AG04450 (cell line): ENCODE results near the gene BTG1. TPM values are rescaled to one million over a fixed set of nuclear protein-coding genes. Genes with fewer than 3 reads are reported as not detected.

Source experiments
- CTCF ChIA-PET: fragments of 300-600, 350-600 bp; formaldehyde crosslinking; extraction: SDS; loops from one replicate; lab custom pipeline; 2022; ENCODE audit warnings: antibody characterized with exemption, inconsistent platforms; lab: Charles Lee
- POLR2A ChIA-PET: fragments of 350-600 bp; formaldehyde crosslinking; extraction: SDS; loops from one replicate; lab custom pipeline; 2021; ENCODE audit warnings: antibody characterized with exemption, inconsistent platforms; lab: Yijun Ruan, JAX
- DNase-seq: peaks from one replicate; pipeline ENCODE4 v3.0.0-alpha.2; 2011; ENCODE audit warnings: low read depth, low spot score
- H3K27ac ChIP-seq: one replicate; pipeline ENCODE4 v1.5.1; 2012; ENCODE audit warnings: low read depth, low read length, control low read depth
- H3K27me3 ChIP-seq: one replicate; pipeline ENCODE4 v1.6.0; 2012; ENCODE audit warnings: low read length; ENCODE audit not compliant: control insufficient read depth, insufficient read depth
- H3K4me3 ChIP-seq: 2 replicates; pipeline ENCODE4 v1.5.1; 2011; ENCODE audit warnings: mild to moderate bottlenecking, low read depth, low read length, control low read depth
- H3K9me3 ChIP-seq: 2 replicates; pipeline ENCODE4 v1.5.1; 2012; ENCODE audit warnings: low read length; ENCODE audit not compliant: control insufficient read depth, insufficient read depth
- polyA plus RNA-seq: library from polyadenylated mRNA; depleted of rRNA; stranded (reverse); fragments of >200 nt; gene quantifications from 2 replicates; pipeline ENCODE4 v1.2.3, GENCODE V29; 2011
- TF ChIP-seq, protein P1 (sequence below): IDR thresholded peaks from 2 replicates; pipeline ENCODE4 v1.5.1; 2011; ENCODE audit warnings: low read depth, low read length, control low read depth, inconsistent platforms

Gene BTG1
- polyA plus RNA-seq, 1 experiment = 89.7 TPM

DNA sequence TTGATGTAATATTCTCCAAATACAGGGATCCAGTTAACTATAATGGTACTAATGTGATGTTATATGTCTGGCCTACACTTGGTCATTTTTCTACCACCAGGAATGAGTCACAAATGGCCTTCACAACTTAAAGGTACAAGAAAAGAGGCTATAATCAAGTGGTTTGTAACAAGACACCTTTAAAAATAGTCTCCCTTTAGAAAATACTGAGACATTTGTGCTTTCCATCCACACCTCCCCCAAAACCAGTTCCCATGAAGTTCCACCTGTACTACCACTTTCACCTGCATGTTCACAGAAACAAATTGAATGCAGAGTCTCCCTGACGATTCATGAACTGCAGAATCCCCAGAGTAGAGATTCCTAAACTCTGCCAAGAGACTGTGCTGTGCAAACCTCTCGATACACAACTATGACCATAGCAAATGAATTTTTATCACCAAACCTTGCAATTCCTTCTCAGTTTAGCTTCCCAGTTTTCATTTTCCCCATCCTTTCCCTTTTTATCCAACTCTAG, 6.0 kb downstream of the BTG1 start:
- H3K27me3 ChIP-seq = no peaks in the 10 kb centered on the region
- no peaks in the 10 kb centered on the region; the same call in 1 of the 2 replicates for H3K9me3 ChIP-seq
- no peak overlapping the region for H3K27ac ChIP-seq
- ChIA-PET CTCF (no interaction called here), POLR2A (no interaction called here)
- DNase-seq = no peak
- H3K4me3 ChIP-seq = peak overlapping the region; percentile 98
- TF ChIP-seq, protein P1, sequence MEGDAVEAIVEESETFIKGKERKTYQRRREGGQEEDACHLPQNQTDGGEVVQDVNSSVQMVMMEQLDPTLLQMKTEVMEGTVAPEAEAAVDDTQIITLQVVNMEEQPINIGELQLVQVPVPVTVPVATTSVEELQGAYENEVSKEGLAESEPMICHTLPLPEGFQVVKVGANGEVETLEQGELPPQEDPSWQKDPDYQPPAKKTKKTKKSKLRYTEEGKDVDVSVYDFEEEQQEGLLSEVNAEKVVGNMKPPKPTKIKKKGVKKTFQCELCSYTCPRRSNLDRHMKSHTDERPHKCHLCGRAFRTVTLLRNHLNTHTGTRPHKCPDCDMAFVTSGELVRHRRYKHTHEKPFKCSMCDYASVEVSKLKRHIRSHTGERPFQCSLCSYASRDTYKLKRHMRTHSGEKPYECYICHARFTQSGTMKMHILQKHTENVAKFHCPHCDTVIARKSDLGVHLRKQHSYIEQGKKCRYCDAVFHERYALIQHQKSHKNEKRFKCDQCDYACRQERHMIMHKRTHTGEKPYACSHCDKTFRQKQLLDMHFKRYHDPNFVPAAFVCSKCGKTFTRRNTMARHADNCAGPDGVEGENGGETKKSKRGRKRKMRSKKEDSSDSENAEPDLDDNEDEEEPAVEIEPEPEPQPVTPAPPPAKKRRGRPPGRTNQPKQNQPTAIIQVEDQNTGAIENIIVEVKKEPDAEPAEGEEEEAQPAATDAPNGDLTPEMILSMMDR = no peak

DNA sequence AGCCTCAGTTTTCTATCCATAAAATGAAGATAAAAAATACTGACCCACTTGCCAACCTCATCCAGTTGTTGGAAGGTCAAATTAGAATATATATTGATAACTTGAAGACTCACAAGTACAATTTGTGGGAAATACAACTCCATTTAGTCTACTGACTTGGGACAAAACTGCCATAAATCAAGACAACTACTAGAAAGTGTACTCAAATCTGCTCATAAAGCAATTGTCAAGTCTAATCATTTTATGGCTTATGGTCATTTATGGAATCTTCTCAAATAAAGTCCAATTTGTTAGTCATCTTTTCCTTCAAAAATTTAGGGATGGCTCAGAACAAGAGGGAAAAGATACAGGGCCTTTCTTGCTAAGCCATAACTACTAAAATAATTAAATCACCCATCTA, 7.0 kb downstream of the BTG1 start:
- POLR2A ChIA-PET = interaction anchor here (2.6 kb wide), 1 partner anchor 7 kb away, joined by 55 read pairs; the partner anchor contains the start of gene BTG1
- H3K27me3 ChIP-seq = no peaks in the 10 kb centered on the region
- CTCF ChIA-PET = interaction anchor here (0.7 to 7.9 kb wide), 3 partner anchors 327 to 757 kb away, joined by 3 to 53 read pairs (median 23); no protein-coding TSS in a partner anchor
- H3K9me3 ChIP-seq = no peaks in the 10 kb centered on the region
- peak overlapping the region; percentile 98 for H3K4me3 ChIP-seq
- no peak overlapping the region for H3K27ac ChIP-seq
- TF ChIP-seq, protein P1 = no peak
- DNase-seq = no peak

DNA sequence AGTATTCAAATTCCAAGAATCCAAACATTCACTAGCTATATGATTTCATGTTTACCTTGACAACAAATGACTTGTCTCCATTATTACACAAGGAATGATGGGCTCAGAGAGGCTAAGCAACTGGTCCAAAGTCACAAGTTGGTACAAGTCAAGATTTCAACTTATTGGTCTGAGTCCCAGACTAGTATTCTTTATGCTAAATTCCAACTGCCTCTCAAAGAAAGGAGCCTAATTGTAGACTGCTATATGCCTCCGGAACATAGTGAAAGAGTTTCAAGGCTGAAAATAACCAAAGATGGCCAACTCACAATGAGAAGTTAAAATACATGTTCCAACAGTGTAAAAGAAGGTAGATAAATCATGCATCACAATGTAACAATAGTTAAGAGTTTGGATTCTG, 7.5 kb downstream of the BTG1 start:
- TF ChIP-seq, protein P1 = no peak
- ChIA-PET POLR2A (interaction anchor here (0.8 to 2.6 kb wide), 3 partner anchors 8 to 757 kb away, joined by 3 to 55 read pairs (median 4); partner anchors contain the start of gene BTG1), CTCF (interaction anchor here (0.7 to 7.9 kb wide), 3 partner anchors 327 to 756 kb away, joined by 3 to 53 read pairs (median 23); no protein-coding TSS in a partner anchor)
- H3K27me3 ChIP-seq = no peaks in the 10 kb centered on the region
- H3K9me3 ChIP-seq = no peaks in the 10 kb centered on the region
- H3K4me3 ChIP-seq = peak overlapping the region; percentile 98
- H3K27ac ChIP-seq = peak overlapping the region; percentile 53
- DNase-seq = no peak

DNA sequence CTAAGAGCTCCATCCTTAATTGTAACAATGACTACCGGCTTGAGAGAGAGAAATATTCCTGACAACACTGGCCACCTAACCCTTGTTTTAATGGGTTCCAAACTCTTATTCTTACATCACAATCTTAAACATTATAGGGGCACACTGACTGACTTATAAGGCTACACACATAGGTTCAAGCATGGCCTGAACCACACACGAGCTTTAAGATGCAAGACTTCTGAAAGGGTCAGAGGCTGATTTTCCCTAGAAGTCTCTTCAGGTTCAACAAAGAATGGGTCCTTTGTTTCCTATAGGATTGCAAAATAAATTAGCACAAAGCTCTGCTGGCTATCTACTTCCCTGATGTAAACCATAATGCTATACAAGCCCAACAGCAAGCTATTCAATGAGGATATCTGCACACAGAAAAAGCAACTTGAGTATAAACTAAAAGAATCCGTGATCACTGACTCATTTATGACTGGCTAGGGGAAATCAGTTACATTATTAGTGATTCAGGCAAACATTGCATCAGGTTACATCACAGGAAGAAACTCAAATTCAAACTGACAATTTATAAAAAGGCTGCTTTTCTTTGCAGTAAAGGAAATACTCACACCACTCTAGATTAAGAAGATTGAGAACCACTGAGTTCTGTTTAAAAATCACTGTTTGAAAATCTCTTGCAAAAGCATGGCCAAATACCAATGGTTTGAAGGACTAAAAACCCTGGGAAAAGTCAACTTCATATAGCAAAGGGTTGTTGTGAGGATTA, 8.5 kb downstream of the BTG1 start:
- Histone ChIP-seq H3K9me3 (no peaks in the 10 kb centered on the region), H3K4me3 (peak overlapping the region; percentile 29), H3K27me3 (no peaks in the 10 kb centered on the region), H3K27ac (peak overlapping the region; percentile 48)
- TF ChIP-seq, protein P1 = no peak
- CTCF ChIA-PET = interaction anchor here (0.7 to 7.9 kb wide), 4 partner anchors 9 to 755 kb away, joined by 3 to 53 read pairs (median 15); partner anchors contain the start of gene BTG1
- DNase-seq = peak; percentile 82
- POLR2A ChIA-PET = interaction anchor here (0.6 to 2.6 kb wide), 9 partner anchors 9 to 756 kb away, joined by 3 to 55 read pairs (median 3); partner anchors contain the start of gene BTG1
